ENCODE measurements around the gene SPON2. TPM values are rescaled to one million over a fixed set of nuclear protein-coding genes. Genes with fewer than 3 reads are reported as not detected.
A peak's percentile ranks its signal among the peaks of the same experiment; 100 is the strongest.

Gene SPON2
- total RNA-seq, 2 donors from 2014 or later, result 15.2 to 18.4 TPM

DNA sequence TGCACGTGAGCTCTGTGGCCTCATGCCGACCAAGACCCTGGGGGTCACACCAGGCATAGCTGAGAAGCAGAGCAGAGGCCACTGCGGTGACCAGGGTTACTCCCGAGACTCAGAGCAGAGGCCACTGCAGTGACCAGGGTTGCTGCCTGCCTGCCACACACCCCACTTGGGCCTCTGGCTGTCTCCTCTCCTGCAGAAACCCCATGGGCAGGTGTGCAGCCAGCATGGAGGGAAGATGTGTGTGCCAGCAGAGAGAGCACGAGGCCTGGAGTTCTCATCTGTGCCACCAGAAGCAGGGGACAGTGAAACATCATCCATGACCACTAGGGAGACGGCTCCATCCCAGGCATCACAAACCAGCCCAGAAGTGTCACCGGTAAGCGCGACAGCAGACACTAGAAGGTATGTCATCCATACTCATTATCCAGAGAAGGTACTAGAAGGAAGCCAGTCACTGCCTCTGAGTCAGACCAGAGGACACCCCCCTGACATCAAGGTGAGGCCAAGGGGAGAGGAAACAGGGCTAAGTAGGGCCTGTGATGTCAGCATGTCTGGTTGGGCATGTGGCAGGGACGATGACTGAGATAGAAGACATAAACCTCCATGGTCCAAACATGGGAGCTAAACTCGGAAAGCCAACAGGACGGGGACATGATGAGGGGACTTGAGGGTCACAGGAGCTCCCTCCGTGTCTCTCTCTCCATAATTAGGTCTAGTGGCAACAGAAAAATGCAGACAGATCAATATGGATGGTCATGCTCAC lies 24.2 kb upstream of the SPON2 start:
- ATAC-seq (ENCODE audit: insufficient number of reproducible peaks, low FRiP score, low read depth) (no peak), DNase-seq (ENCODE audit: low spot score) (no peak)
- H3K36me3 ChIP-seq, result no peaks in the 10 kb centered on the region
- H3K4me1 ChIP-seq (ENCODE audit: control insufficient read depth in 1 of 2, low read depth in 2 of 2), result peaks cover 22 to 46% of the 10 kb centered on the region in 2 donors
- no peaks in the 10 kb centered on the region for H3K27me3 ChIP-seq (replicated peaks; ENCODE audit: insufficient read depth)
- no peak for TF ChIP-seq CTCF (IDR thresholded peaks at IDR 0.05)
- no peak overlapping the region for H3K27ac ChIP-seq
- H3K9me3 ChIP-seq, result no peaks in the 10 kb centered on the region
- H3K4me3 ChIP-seq, result no peak overlapping the region

DNA sequence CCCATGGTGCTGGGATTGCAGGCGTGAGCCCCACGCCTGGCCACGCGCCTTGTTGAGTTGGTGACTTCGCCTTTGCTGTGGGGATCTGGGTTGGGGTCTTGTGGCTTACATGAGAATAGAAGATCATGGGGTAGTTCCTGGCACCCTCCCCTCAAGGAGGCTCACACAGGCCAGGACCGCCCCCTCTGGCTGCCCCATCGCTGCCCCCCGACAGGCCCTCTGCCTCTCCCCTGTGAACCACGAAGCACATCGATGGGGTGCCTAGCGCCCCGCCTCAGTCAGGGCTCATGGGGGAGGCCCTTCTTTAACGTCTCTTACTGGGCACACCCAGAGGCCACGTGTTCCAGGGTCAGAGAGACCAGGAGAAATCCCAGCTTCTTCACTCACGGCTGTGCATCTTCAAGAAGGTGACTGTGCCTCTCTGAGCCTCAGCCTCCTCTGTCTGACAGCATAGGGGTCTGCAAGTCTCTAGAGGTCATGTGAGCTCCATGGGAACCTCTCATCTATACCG lies 23.6 kb upstream of the SPON2 start:
- peaks cover 22 to 48% of the 10 kb centered on the region in 2 donors for H3K4me1 ChIP-seq (ENCODE audit: control insufficient read depth in 1 of 2, low read depth in 2 of 2)
- H3K27ac ChIP-seq, result no peak overlapping the region
- no peak for ATAC-seq (ENCODE audit: insufficient number of reproducible peaks, low FRiP score, low read depth)

DNA sequence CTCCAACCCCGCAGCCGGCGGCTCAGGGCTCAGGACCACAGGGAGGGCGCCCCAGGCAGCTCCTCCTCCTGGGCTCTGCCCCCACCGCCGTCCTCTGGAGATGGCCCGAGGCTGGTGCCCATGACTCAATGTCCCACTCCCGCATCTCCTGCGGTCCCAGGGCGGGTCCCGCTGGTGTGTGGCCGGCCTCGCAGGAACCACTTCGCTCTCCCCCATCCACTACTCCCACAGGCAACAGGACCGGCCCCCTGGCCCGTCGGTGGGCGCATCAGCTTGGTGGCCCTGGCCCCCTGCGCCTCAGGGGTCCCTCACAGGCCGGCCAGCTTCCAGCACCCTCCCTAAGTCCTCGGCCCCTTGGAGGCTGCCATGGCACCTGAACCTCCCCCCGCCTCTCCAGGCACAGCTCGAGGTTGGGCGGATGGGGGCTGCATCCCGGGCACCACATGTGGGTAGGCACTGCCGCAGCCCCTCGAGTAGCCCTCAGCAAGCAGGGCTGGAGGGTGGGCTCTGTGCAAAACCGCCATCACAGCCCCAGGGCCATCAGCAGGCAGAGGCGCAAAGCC lies 22.8 kb upstream of the SPON2 start:
- no peaks in the 10 kb centered on the region for H3K9me3 ChIP-seq
- H3K27me3 ChIP-seq (replicated peaks; ENCODE audit: insufficient read depth), result no peaks in the 10 kb centered on the region
- H3K27ac ChIP-seq, result no peak overlapping the region
- DNase-seq (ENCODE audit: low spot score) (no peak), ATAC-seq (ENCODE audit: insufficient number of reproducible peaks, low FRiP score, low read depth) (no peak)
- H3K36me3 ChIP-seq, result no peaks in the 10 kb centered on the region
- TF ChIP-seq CTCF (IDR thresholded peaks at IDR 0.05), result no peak
- H3K4me3 ChIP-seq, result no peak overlapping the region
- H3K4me1 ChIP-seq (ENCODE audit: control insufficient read depth in 1 of 2, low read depth in 2 of 2), result peaks cover 22 to 40% of the 10 kb centered on the region in 2 donors

More for the DNA sequence above, 23.6 kb upstream of the SPON2 start:
- no peaks in the 10 kb centered on the region for H3K36me3 ChIP-seq
- no peaks in the 10 kb centered on the region for H3K9me3 ChIP-seq
- no peak for TF ChIP-seq CTCF (IDR thresholded peaks at IDR 0.05)
- DNase-seq (ENCODE audit: low spot score), result no peak
- H3K27me3 ChIP-seq (replicated peaks; ENCODE audit: insufficient read depth), result no peaks in the 10 kb centered on the region
- H3K4me3 ChIP-seq, result no peak overlapping the region

DNA sequence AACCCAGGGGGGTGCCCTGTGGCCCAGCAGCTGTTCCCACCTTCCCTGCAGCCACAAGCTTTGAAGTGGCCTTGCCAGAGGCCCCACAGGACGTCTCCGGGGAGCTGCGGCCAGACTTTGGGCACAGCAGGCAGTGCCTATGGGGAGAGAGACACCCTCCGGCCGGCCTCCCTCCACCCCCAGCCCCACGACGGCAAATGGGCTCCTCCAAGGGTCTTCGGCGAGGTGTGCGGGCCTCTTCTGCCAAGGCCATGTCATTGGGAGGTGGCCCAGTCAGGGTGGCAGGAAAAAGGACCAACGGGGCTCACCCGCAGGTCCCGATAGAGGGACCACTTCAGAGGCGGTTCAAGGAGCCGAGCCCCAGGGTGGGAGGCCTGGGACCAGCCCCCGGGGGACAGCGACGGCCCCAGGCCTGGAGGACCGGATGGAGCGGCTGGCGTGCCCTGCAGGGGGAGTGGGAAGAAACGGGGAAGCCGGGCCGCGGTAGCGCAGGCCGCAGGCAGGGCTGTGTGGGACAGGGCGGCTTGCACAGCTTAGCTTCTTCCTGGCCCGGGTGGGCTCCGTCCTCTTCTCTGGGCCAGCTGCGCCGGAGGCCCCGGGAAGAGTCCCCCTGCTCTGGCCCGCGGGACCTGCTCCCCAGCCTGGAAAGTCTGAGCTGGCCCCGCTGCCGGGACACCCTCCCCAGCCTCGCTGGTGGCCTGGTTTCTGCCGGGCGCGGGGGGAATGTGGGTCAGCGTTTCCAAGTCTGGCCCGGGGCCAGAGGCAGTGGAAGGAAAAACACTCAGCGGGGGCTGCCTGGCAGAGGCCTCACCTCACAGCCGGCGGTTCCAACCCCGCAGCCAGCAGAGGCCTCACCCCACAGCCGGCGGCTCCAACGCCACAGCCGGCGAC lies 21.9 kb upstream of the SPON2 start:
- H3K4me1 ChIP-seq (ENCODE audit: control insufficient read depth in 1 of 2, low read depth in 2 of 2), result peaks cover 22 to 38% of the 10 kb centered on the region in 2 donors
- peak; percentile 34 for ATAC-seq (ENCODE audit: insufficient number of reproducible peaks, low FRiP score, low read depth)
- TF ChIP-seq CTCF (IDR thresholded peaks at IDR 0.05), result peak; percentile 15
- peak overlapping the region; percentile 90 to 92 for H3K27ac ChIP-seq
- no peak for DNase-seq (ENCODE audit: low spot score)
- no peaks in the 10 kb centered on the region for H3K27me3 ChIP-seq (replicated peaks; ENCODE audit: insufficient read depth)
- no peaks in the 10 kb centered on the region for H3K36me3 ChIP-seq
- H3K9me3 ChIP-seq, result no peaks in the 10 kb centered on the region
- peak overlapping the region; percentile 55 for H3K4me3 ChIP-seq

Measured in thoracic aorta (tissue), 2 donors.